ENCODE results near the gene PRR3.

The PRR3 gene

GRCh38 chr6:30555816-30556065 is 1.4 kb upstream of the PRR3 start:
- DNase-seq (ENCODE audit: low spot score) = no peak
- H3K27ac ChIP-seq = peak overlapping the region; percentile 95
- ChIA-PET CTCF (interaction anchor here (0.6 to 3.6 kb wide), 2 partner anchors 11 to 102 kb away, joined by 7 to 24 read pairs; no protein-coding TSS in a partner anchor), POLR2A (ENCODE audit: low non-redundant PET) (no interaction called here)
- TF ChIP-seq CTCF (conservative IDR thresholded peaks at IDR 0.05; ENCODE audit: low read depth) = no peak

- peak; percentile 98 for DNase-seq (ENCODE audit: low spot score)
- ChIA-PET CTCF (interaction anchor here (0.6 to 3.6 kb wide), 2 partner anchors 11 to 103 kb away, joined by 7 to 24 read pairs; no protein-coding TSS in a partner anchor), POLR2A (ENCODE audit: low non-redundant PET) (no interaction called here)
- TF ChIP-seq CTCF (conservative IDR thresholded peaks at IDR 0.05; ENCODE audit: low read depth) = no peak
- H3K27ac ChIP-seq = peak within 1 kb of the TSS; percentile 95
Observed at GRCh38 chr6:30556066-30556905, 809 bp upstream of the PRR3 start, which contains the start of gene GNL1. Gene GNL1, minus strand, starts transcription at chr6:30556489. Its CDS starts 286 bp downstream, at chr6:30556203.

GRCh38 chr6:30557683-30557981 is 537 bp downstream of the PRR3 start:
- ChIA-PET POLR2A (ENCODE audit: low non-redundant PET) (interaction anchor here (1.3 kb wide), 1 partner anchor 13 kb away, joined by 4 read pairs; the partner anchor contains the start of gene ABCF1), CTCF (interaction anchor here (1.1 kb wide), 1 partner anchor 16 kb away, joined by 3 read pairs; no protein-coding TSS in a partner anchor)
- peak overlapping the region; percentile 95 for H3K27ac ChIP-seq
- no peak for TF ChIP-seq CTCF (conservative IDR thresholded peaks at IDR 0.05; ENCODE audit: low read depth)
- no peak for DNase-seq (ENCODE audit: low spot score)

GRCh38 chr6:30560930-30561329 is 3.8 kb downstream of the PRR3 start:
- TF ChIP-seq CTCF (conservative IDR thresholded peaks at IDR 0.05; ENCODE audit: low read depth) = no peak
- no peak for DNase-seq (ENCODE audit: low spot score)
- ChIA-PET POLR2A (ENCODE audit: low non-redundant PET) (no interaction called here), CTCF (no interaction called here)
- H3K27ac ChIP-seq = no peak overlapping the region

GRCh38 chr6:30562470-30563425 is 5.7 kb downstream of the PRR3 start:
- TF ChIP-seq CTCF (conservative IDR thresholded peaks at IDR 0.05; ENCODE audit: low read depth) = no peak
- no peak for DNase-seq (ENCODE audit: low spot score)
- CTCF ChIA-PET = no interaction called here
- POLR2A ChIA-PET (ENCODE audit: low non-redundant PET) = no interaction called here
- H3K27ac ChIP-seq = no peak overlapping the region

GRCh38 chr6:30564114-30564513 is 7.0 kb downstream of the PRR3 start:
- no peak overlapping the region for H3K27ac ChIP-seq
- ChIA-PET POLR2A (ENCODE audit: low non-redundant PET) (no interaction called here), CTCF (no interaction called here)
- DNase-seq (ENCODE audit: low spot score) = no peak
- no peak for TF ChIP-seq CTCF (conservative IDR thresholded peaks at IDR 0.05; ENCODE audit: low read depth)
